ENCODE data around the gene IL17RA. TPM values are rescaled to one million over a fixed set of nuclear protein-coding genes. Genes with fewer than 3 reads are reported as not detected.

IL17RA gene
- total RNA-seq, 1 donor from 2014 or later: 11.8 TPM

DNA sequence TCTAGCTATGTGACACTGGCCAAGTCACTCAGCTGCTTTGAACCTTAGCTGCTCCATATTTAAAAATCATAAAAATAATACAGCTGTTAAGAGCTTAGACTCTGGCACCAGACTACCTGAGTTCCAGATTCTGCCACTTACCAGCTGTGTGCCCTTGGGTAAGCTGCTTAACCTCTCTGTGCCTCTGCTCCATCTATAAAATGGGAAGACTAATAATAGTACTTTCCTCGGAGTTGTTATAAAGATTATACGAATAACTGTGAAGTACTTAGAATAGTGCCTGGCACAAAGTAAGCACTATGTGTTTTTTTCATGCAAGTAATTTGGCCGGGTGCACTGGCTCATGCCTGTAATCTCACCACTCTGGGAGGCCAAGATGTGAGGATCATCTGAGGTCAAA, 72.9 kb downstream of the IL17RA start:
- peak overlapping the region; percentile 75 for H3K4me3 Mint-ChIP-seq
- no peaks in the 10 kb centered on the region for H3K9me3 Mint-ChIP-seq
- no peak for DNase-seq (ENCODE audit: low spot score in 2 of 2, unreplicated experiment in 2 of 2)
- peaks cover 17% of the 10 kb centered on the region for H3K4me1 Mint-ChIP-seq
- TF ChIP-seq, protein P1, sequence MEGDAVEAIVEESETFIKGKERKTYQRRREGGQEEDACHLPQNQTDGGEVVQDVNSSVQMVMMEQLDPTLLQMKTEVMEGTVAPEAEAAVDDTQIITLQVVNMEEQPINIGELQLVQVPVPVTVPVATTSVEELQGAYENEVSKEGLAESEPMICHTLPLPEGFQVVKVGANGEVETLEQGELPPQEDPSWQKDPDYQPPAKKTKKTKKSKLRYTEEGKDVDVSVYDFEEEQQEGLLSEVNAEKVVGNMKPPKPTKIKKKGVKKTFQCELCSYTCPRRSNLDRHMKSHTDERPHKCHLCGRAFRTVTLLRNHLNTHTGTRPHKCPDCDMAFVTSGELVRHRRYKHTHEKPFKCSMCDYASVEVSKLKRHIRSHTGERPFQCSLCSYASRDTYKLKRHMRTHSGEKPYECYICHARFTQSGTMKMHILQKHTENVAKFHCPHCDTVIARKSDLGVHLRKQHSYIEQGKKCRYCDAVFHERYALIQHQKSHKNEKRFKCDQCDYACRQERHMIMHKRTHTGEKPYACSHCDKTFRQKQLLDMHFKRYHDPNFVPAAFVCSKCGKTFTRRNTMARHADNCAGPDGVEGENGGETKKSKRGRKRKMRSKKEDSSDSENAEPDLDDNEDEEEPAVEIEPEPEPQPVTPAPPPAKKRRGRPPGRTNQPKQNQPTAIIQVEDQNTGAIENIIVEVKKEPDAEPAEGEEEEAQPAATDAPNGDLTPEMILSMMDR (IDR thresholded peaks at IDR 0.05; ENCODE audit: unreplicated experiment): no peak
- peaks cover 4% of the 10 kb centered on the region for H3K36me3 Mint-ChIP-seq
- no peaks in the 10 kb centered on the region for H3K27me3 Mint-ChIP-seq (ENCODE audit: low read depth)
- no peak overlapping the region for H3K27ac Mint-ChIP-seq

DNA sequence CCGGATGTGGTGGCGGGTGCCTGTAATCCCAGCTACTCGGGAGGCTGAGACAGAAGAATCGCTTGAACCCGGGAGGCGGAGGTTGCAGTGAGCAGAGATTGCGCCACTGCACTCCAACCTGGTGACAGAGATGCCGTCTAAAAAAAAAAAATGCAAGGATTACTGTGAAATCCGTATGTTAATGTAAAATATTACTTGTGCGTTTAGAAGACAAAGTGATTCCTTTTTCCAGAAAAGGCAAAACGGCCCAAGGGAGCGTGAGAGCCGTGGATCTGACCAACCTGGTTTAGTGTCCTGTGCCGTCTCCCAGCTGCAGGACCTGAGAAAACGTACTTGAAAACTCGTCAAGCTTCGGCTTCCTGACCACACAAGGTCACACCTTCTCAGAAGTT, 73.4 kb downstream of the IL17RA start:
- no peaks in the 10 kb centered on the region for H3K9me3 Mint-ChIP-seq
- peak overlapping the region; percentile 75 for H3K4me3 Mint-ChIP-seq
- no peaks in the 10 kb centered on the region for H3K27me3 Mint-ChIP-seq (ENCODE audit: low read depth)
- peaks cover 4% of the 10 kb centered on the region for H3K36me3 Mint-ChIP-seq
- TF ChIP-seq, protein P1 (IDR thresholded peaks at IDR 0.05; ENCODE audit: unreplicated experiment): no peak
- H3K27ac Mint-ChIP-seq: peak overlapping the region; percentile 91
- no peak for DNase-seq (ENCODE audit: low spot score in 2 of 2, unreplicated experiment in 2 of 2)
- peaks cover 17% of the 10 kb centered on the region for H3K4me1 Mint-ChIP-seq

DNA sequence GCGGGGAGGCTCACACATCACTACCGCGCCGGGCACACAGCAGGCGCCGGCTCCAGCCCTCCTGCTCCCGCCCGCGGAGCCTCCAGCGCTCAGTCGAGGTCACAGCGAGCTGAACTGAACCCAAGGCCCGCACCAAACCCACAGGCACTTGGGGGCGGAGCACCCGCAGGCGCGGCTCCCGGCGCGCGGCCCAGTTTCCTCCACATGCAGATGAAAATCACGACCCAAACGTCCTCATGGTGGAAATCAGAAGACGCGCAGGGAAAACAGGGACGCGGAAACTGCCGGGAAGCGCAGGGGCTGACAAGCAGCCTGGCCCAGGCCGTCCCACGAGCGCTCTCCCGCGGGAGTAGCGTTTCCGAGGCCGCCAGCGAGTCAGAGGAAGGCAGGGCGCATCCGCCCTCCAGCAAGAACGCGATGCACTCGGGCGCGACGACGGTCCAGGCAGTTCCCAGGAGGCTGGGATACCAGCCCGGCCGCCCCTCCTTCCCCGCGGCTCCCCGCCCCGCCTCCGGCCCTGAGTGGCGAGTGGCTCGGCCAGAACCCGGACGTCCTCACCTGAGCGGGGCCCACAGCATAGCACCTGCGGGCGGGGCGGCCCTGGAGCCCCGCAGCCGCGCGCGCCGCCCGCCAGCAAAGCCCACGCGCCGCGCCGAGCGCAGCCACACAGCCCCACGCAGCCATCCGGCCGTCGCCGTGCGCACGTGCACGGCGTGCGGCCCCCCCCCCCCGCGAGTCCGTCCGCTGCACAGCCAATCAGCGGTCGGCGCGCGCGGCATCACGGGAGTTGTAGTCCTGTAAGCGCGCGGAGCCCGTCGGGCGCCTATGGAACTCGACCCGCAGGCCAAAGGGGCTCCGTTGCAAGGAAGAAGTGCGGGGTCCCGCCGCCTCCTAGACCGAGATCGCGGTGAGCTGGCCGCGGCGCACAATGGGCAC, 74.0 kb downstream of the IL17RA start, which contains the start of gene HDHD5:
HDHD5 (minus strand) TSS at position 710 of the 936 bp plus-strand sequence; CDS start at position 684, 26 bp downstream.
- peaks cover 4% of the 10 kb centered on the region for H3K36me3 Mint-ChIP-seq
- H3K27ac Mint-ChIP-seq: peak within 1 kb of the TSS; percentile 91
- TF ChIP-seq, protein P1 (IDR thresholded peaks at IDR 0.05; ENCODE audit: unreplicated experiment): no peak
- H3K9me3 Mint-ChIP-seq: no peaks in the 10 kb centered on the region
- peak within 1 kb of the TSS; percentile 77 for H3K4me3 Mint-ChIP-seq
- H3K27me3 Mint-ChIP-seq (ENCODE audit: low read depth): no peaks in the 10 kb centered on the region
- peak; percentile 78 to 87 for DNase-seq (ENCODE audit: low spot score in 2 of 2, unreplicated experiment in 2 of 2)
- H3K4me1 Mint-ChIP-seq: peaks cover 17% of the 10 kb centered on the region

- peak in 1 of 2 experiments; percentile 55 for DNase-seq (ENCODE audit: low spot score in 2 of 2, unreplicated experiment in 2 of 2)
- no peaks in the 10 kb centered on the region for H3K9me3 Mint-ChIP-seq
- peaks cover 17% of the 10 kb centered on the region for H3K4me1 Mint-ChIP-seq
- TF ChIP-seq, protein P1 (IDR thresholded peaks at IDR 0.05; ENCODE audit: unreplicated experiment): no peak
- no peaks in the 10 kb centered on the region for H3K27me3 Mint-ChIP-seq (ENCODE audit: low read depth)
- H3K36me3 Mint-ChIP-seq: peaks cover 4% of the 10 kb centered on the region
- H3K27ac Mint-ChIP-seq: peak overlapping the region; percentile 74
- peak overlapping the region; percentile 77 for H3K4me3 Mint-ChIP-seq
These were observed 74.7 kb downstream of the IL17RA start for GRCh38 chr22:17159504-17159951.

DNA sequence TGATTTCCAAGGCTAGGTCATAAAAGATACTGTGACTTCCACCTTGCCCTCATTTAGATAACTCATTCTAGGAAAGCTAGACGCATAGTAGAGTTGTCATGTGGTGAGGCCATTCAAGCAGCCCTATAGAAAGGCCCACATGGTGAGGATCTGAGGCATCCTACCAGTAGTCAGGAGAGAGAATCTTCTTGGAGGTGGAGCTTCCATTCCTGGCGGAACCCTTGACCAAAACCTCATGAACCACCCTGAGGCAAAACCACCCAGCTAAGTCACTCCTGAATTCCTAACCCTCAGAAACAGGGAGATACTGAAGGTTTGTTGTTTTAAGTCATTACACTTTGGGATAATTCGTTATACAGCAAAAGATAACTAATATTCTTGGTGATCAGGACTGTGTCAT, 77.2 kb downstream of the IL17RA start:
- no peak for DNase-seq (ENCODE audit: low spot score in 2 of 2, unreplicated experiment in 2 of 2)
- Mint-ChIP-seq H3K27me3 (ENCODE audit: low read depth) (no peaks in the 10 kb centered on the region), H3K36me3 (peaks cover 4% of the 10 kb centered on the region), H3K27ac (no peak overlapping the region), H3K4me1 (peaks cover 8% of the 10 kb centered on the region), H3K9me3 (no peaks in the 10 kb centered on the region), H3K4me3 (no peak overlapping the region)
- TF ChIP-seq, protein P1 (IDR thresholded peaks at IDR 0.05; ENCODE audit: unreplicated experiment): no peak

All from mesothelial cell of epicardium (in vitro differentiated cells).